Subcutaneous abdominal adipose tissue (tissue), 5 donors: ENCODE measurements around the gene DIDO1.

Experiments
- H3K27ac ChIP-seq: one replicate; pipeline ENCODE4 v1.7.0; 2013; ENCODE audit warnings: low read depth, mild to moderate bottlenecking, inconsistent platforms, low read length, moderate library complexity
- H3K27me3 ChIP-seq, 5 donors: one replicate each; pipeline ENCODE4 v1.7.0; 2013; ENCODE audit warnings: low read length in 5 of 5, inconsistent platforms in 1 of 5; ENCODE audit not compliant: control insufficient read depth in 5 of 5, insufficient read depth in 4 of 5
- H3K36me3 ChIP-seq, 5 donors: one replicate each; pipeline ENCODE4 v1.7.0; 2013; ENCODE audit warnings: low read length in 5 of 5; ENCODE audit not compliant: control insufficient read depth in 5 of 5, insufficient read depth in 5 of 5
- H3K4me1 ChIP-seq, 5 donors: one replicate each; pipeline ENCODE4 v1.7.0; 2013; ENCODE audit warnings: low read length in 5 of 5, mild to moderate bottlenecking in 3 of 5, moderate library complexity in 1 of 5; ENCODE audit not compliant: control insufficient read depth in 5 of 5, insufficient read depth in 5 of 5
- H3K4me3 ChIP-seq, 5 donors: one replicate each; pipeline ENCODE4 v1.7.0; 2013; ENCODE audit warnings: low read length in 5 of 5, low read depth in 1 of 5
- H3K9ac ChIP-seq, 5 donors: one replicate each; pipeline ENCODE4 v1.7.0; 2013; ENCODE audit warnings: low read length in 5 of 5, mild to moderate bottlenecking in 4 of 5, moderate library complexity in 3 of 5
- H3K9me3 ChIP-seq, 5 donors: one replicate each; pipeline ENCODE4 v1.7.0; 2013; ENCODE audit warnings: low read length in 5 of 5; ENCODE audit not compliant: control insufficient read depth in 5 of 5
- donor health status: healthy.
- donor health status: healthy.
- donor health status: healthy.
- donor health status: healthy.
- donor health status: healthy.

The DIDO1 gene

GRCh38 chr20:62845416-62846160 lies 80.7 kb downstream of the DIDO1 start:
- H3K4me3 ChIP-seq, result no peak overlapping the region
- H3K36me3 ChIP-seq, result peaks cover 0 to 7% (median 2%) of the 10 kb centered on the region in 5 donors
- H3K27ac ChIP-seq, result no peak overlapping the region
- H3K4me1 ChIP-seq, result no peaks in the 10 kb centered on the region
- no peak overlapping the region for H3K9ac ChIP-seq
- H3K27me3 ChIP-seq, result no peaks in the 10 kb centered on the region
- H3K9me3 ChIP-seq, result peaks cover 0 to 4% (median 0%) of the 10 kb centered on the region in 5 donors

GRCh38 chr20:62844182-62844581 lies 82.1 kb downstream of the DIDO1 start:
- Histone ChIP-seq H3K27ac (no peak overlapping the region), H3K9me3 (peaks cover 0 to 4% (median 0%) of the 10 kb centered on the region in 5 donors), H3K4me1 (no peaks in the 10 kb centered on the region), H3K4me3 (no peak overlapping the region), H3K27me3 (peaks cover 0 to 6% (median 4%) of the 10 kb centered on the region in 5 donors), H3K36me3 (peaks cover 0 to 5% (median 2%) of the 10 kb centered on the region in 5 donors), H3K9ac (no peak overlapping the region)

GRCh38 chr20:62843656-62844055 lies 82.6 kb downstream of the DIDO1 start:
- H3K4me1 ChIP-seq, result no peaks in the 10 kb centered on the region
- H3K27me3 ChIP-seq, result peaks cover 0 to 6% (median 4%) of the 10 kb centered on the region in 5 donors
- peaks cover 0 to 5% (median 2%) of the 10 kb centered on the region in 5 donors for H3K36me3 ChIP-seq
- no peak overlapping the region for H3K4me3 ChIP-seq
- H3K9me3 ChIP-seq, result peaks cover 0 to 4% (median 0%) of the 10 kb centered on the region in 5 donors
- H3K9ac ChIP-seq, result no peak overlapping the region
- H3K27ac ChIP-seq, result no peak overlapping the region

GRCh38 chr20:62841705-62842212 lies 84.5 kb downstream of the DIDO1 start:
- Histone ChIP-seq H3K4me1 (no peaks in the 10 kb centered on the region), H3K27me3 (peaks cover under 1 to 11% (median 4%) of the 10 kb centered on the region in 5 donors), H3K9me3 (peaks cover 0 to 4% (median 0%) of the 10 kb centered on the region in 5 donors), H3K27ac (no peak overlapping the region), H3K4me3 (no peak overlapping the region), H3K36me3 (peaks cover 0 to 5% (median 2%) of the 10 kb centered on the region in 5 donors), H3K9ac (no peak overlapping the region)

GRCh38 chr20:62840244-62841197 lies 85.8 kb downstream of the DIDO1 start:
- Histone ChIP-seq H3K9ac (no peak overlapping the region), H3K36me3 (peaks cover 0 to 1% (median 0%) of the 10 kb centered on the region in 5 donors), H3K27me3 (peaks cover 4 to 20% (median 9%) of the 10 kb centered on the region in 5 donors), H3K4me1 (peaks cover 0 to 4% (median 0%) of the 10 kb centered on the region in 5 donors), H3K4me3 (no peak overlapping the region), H3K27ac (no peak overlapping the region), H3K9me3 (peaks cover 0 to 4% (median 0%) of the 10 kb centered on the region in 5 donors)

- Histone ChIP-seq H3K27ac (no peak overlapping the region), H3K4me3 (no peak overlapping the region), H3K4me1 (peaks cover 0 to 4% (median 0%) of the 10 kb centered on the region in 5 donors), H3K27me3 (peaks cover 4 to 22% (median 9%) of the 10 kb centered on the region in 5 donors), H3K36me3 (no peaks in the 10 kb centered on the region), H3K9me3 (peaks cover 0 to 4% (median 0%) of the 10 kb centered on the region in 5 donors), H3K9ac (no peak overlapping the region)
These were observed 86.5 kb downstream of the DIDO1 start for GRCh38 chr20:62839816-62840215.

- Histone ChIP-seq H3K27ac (no peak overlapping the region), H3K27me3 (peaks cover 4 to 22% (median 9%) of the 10 kb centered on the region in 5 donors), H3K4me1 (peaks cover 0 to 4% (median 0%) of the 10 kb centered on the region in 5 donors), H3K9me3 (peaks cover 0 to 4% (median 0%) of the 10 kb centered on the region in 5 donors), H3K4me3 (no peak overlapping the region), H3K9ac (no peak overlapping the region), H3K36me3 (no peaks in the 10 kb centered on the region)
These were observed 87.0 kb downstream of the DIDO1 start for GRCh38 chr20:62839261-62839660.

- Histone ChIP-seq H3K4me1 (peaks cover 0 to 4% (median 0%) of the 10 kb centered on the region in 5 donors), H3K9me3 (no peaks in the 10 kb centered on the region), H3K36me3 (no peaks in the 10 kb centered on the region), H3K4me3 (no peak overlapping the region), H3K27ac (no peak overlapping the region), H3K9ac (no peak overlapping the region), H3K27me3 (peaks cover 4 to 22% (median 9%) of the 10 kb centered on the region in 5 donors)
These were observed 88.0 kb downstream of the DIDO1 start for GRCh38 chr20:62838128-62838891.

- H3K4me3 ChIP-seq, result no peak overlapping the region
- peaks cover 4 to 22% (median 9%) of the 10 kb centered on the region in 5 donors for H3K27me3 ChIP-seq
- H3K4me1 ChIP-seq, result peaks cover 0 to 4% (median 4%) of the 10 kb centered on the region in 5 donors
- H3K9ac ChIP-seq, result no peak overlapping the region
- H3K9me3 ChIP-seq, result no peaks in the 10 kb centered on the region
- H3K36me3 ChIP-seq, result no peaks in the 10 kb centered on the region
- no peak overlapping the region for H3K27ac ChIP-seq
These were observed 88.5 kb downstream of the DIDO1 start for GRCh38 chr20:62837790-62838127.
